MCF 10A (cell line): ENCODE results near the gene CEL. TPM values are rescaled to one million over a fixed set of nuclear protein-coding genes. Genes with fewer than 3 reads are reported as not detected.

Experiments used
- BruUV-seq: library from RNA; stranded (reverse); fragments of 400-500 nt; replicated peaks from 2 replicates; lab custom pipeline; 2021; lab: Mats Ljungman, UMichigan
- CTCF ChIA-PET: fragments of 300-600 bp; sonication (Branson Sonifier 250); formaldehyde crosslinking; extraction: SDS; loops from one replicate; lab custom pipeline; 2021; ENCODE audit warnings: antibody characterized with exemption, inconsistent platforms; lab: Yijun Ruan, JAX
- POLR2A ChIA-PET: fragments of 300-600, 350-650 bp; sonication (Branson Sonifier 250); formaldehyde crosslinking; extraction: SDS; loops from one replicate; lab custom pipeline; 2020; ENCODE audit warnings: antibody characterized with exemption, inconsistent platforms; lab: Yijun Ruan, JAX
- DNase-seq: peaks from one replicate; pipeline ENCODE4 v3.0.0-alpha.2; 2018; ENCODE audit not compliant: unreplicated experiment
- H3K27ac Mint-ChIP-seq: one replicate; pipeline ENCODE4 v1.8.0; 2022; ENCODE audit warnings: mild to moderate bottlenecking, low read depth, mixed read lengths; ENCODE audit not compliant: unreplicated experiment
- H3K27me3 Mint-ChIP-seq: one replicate; pipeline ENCODE4 v1.8.0; 2022; ENCODE audit warnings: mixed read lengths; ENCODE audit not compliant: insufficient read depth, unreplicated experiment
- H3K36me3 Mint-ChIP-seq: one replicate; pipeline ENCODE4 v1.8.0; 2022; ENCODE audit warnings: mild to moderate bottlenecking, moderate library complexity, mixed read lengths; ENCODE audit not compliant: insufficient read depth, unreplicated experiment
- H3K4me1 Mint-ChIP-seq: one replicate; pipeline ENCODE4 v1.8.0; 2022; ENCODE audit warnings: mixed read lengths; ENCODE audit not compliant: insufficient read depth, unreplicated experiment
- H3K4me3 Mint-ChIP-seq: one replicate; pipeline ENCODE4 v1.8.0; 2022; ENCODE audit warnings: mild to moderate bottlenecking, moderate library complexity, mixed read lengths; ENCODE audit not compliant: unreplicated experiment
- H3K9me3 Mint-ChIP-seq: one replicate; pipeline ENCODE4 v1.8.0; 2022; ENCODE audit warnings: mixed read lengths; ENCODE audit not compliant: unreplicated experiment
- CTCF ChIP-seq: fragments of 200-600 bp; IDR thresholded peaks from one replicate; pipeline ENCODE4 v1.8.0; 2022; ENCODE audit warnings: antibody characterized with exemption, mild to moderate bottlenecking; ENCODE audit not compliant: unreplicated experiment
- intact Hi-C: fragments of 100-400 bp; cut with micrococcal nuclease; formaldehyde crosslinking; loops from 2 replicates; pipeline ENCODE4 v1.14.1; 2022
- total RNA-seq: library from RNA; stranded (reverse); gene quantifications from 2 replicates; pipeline ENCODE4 v1.2.3, GENCODE V29; 2022

Gene CEL
- total RNA-seq, 1 experiment from 2014 or later: 1.9 TPM

DNA sequence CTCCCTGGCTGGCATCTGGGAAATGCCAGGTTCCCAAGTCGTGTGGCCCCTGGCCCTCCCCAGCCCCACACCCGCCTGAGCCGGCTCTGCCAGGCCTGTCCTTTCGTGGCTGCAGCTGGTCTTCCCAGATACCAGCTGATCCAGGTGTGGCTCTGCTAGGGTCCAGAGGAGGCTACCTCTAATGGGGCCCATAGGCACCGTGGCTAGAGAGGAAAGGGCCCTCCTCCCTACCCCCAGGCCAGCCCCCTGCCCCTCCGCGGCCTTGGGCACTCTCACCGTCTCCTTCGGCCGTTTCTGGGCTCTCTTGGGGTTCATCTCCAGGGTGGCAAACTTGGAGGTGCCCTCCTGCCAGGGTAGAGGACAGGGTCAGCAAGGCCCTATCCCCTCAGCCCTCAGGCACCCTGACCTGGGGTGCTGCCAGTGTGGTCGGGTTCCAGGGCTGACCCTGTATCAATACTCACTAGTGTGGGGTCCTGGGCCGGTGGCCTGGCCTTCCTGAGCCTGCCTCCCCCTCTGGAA lies 42.3 kb downstream of the CEL start:
- POLR2A ChIA-PET: interaction anchor here (0.8 kb wide), 1 partner anchor 73 kb away, joined by 3 read pairs; the partner anchor contains the start of gene GTF3C5
- H3K36me3 Mint-ChIP-seq: peaks cover 43% of the 10 kb centered on the region
- no TSS peak for BruUV-seq

DNA sequence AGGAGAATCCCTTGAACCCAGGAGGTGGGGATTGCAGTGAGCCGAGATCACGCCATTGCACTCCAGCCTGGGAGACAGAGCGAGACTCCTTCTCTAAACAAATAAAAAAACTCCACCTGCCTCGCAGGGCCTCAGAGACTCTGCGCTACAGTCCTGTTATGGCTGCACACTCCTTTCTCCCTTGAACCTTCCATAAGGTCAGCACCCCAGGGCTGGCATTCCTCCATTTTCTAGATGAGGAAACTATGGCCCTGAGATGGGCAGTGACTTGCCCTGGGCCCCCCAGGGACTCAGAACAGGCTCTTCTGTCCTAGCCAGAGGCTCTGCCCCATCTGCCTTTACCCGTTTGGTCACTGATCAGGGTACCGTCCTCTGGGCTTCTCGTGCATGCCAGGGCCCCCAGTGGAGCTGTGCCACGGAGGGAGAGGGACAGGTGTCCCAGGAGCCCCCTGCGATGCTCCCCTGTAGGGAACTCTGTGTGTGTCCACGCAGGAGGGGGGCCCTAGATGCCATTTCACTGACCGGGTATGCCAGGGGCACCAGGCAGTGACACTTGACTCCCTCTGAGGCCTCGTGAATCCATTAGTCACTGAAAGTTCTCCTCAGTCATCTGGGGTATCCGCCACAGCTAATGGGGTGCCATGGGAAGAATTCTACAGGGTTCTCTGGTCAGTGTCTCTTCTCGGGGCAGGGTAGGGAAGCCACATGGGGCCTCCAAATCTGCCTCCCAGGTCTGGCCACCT lies 43.1 kb downstream of the CEL start:
- Mint-ChIP-seq H3K27ac (no peak overlapping the region), H3K9me3 (no peaks in the 10 kb centered on the region), H3K27me3 (no peaks in the 10 kb centered on the region), H3K36me3 (peaks cover 48% of the 10 kb centered on the region), H3K4me3 (no peak overlapping the region), H3K4me1 (no peaks in the 10 kb centered on the region)
- intact Hi-C loops: no loop called here
- POLR2A ChIA-PET: interaction anchor here (1.0 kb wide), 1 partner anchor 14 kb away, joined by 3 read pairs; no protein-coding TSS in a partner anchor
- CTCF ChIA-PET: interaction anchor here (0.8 to 10.7 kb wide), 2 partner anchors 10 to 42 kb away, joined by 4 to 183 read pairs; no protein-coding TSS in a partner anchor
- DNase-seq: no peak
- TF ChIP-seq CTCF: no peak
- no TSS peak for BruUV-seq

More for the DNA sequence above, 42.3 kb downstream of the CEL start:
- no peak for DNase-seq
- Mint-ChIP-seq H3K4me1 (no peaks in the 10 kb centered on the region), H3K4me3 (no peak overlapping the region), H3K9me3 (no peaks in the 10 kb centered on the region), H3K27ac (no peak overlapping the region), H3K27me3 (no peaks in the 10 kb centered on the region)
- intact Hi-C loops: loop anchor here (1.0 kb wide), 2 partner anchors 29 to 43 kb away; no protein-coding TSS in a partner anchor
- CTCF ChIA-PET: interaction anchor here (0.6 to 10.7 kb wide), 9 partner anchors 9 to 44 kb away, joined by 4 to 183 read pairs (median 8); no protein-coding TSS in a partner anchor
- no peak for TF ChIP-seq CTCF

DNA sequence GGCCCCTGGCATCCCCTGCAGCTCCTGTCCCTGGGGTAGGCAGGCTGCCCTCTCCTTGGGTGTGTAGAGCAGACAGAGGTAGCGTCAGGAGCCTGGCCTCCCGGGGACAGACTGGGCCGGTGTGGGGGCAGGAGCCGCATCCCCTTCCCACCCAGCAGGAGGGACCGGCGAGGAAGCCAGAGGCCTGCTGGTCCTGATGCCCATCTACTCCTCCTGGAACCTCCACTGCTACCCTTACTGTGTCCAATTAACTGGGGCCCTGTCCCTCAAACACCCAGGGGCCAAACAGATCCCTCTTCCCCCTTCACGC lies 43.6 kb downstream of the CEL start:
- no peak for DNase-seq
- ChIA-PET CTCF (interaction anchor here (0.8 to 10.7 kb wide), 2 partner anchors 10 to 42 kb away, joined by 4 to 183 read pairs; no protein-coding TSS in a partner anchor), POLR2A (interaction anchor here (1.0 kb wide), 1 partner anchor 13 kb away, joined by 3 read pairs; no protein-coding TSS in a partner anchor)
- no peaks in the 10 kb centered on the region for H3K9me3 Mint-ChIP-seq
- H3K36me3 Mint-ChIP-seq: peaks cover 53% of the 10 kb centered on the region
- no peak overlapping the region for H3K4me3 Mint-ChIP-seq
- intact Hi-C loops: no loop called here
- BruUV-seq: no TSS peak
- TF ChIP-seq CTCF: no peak
- no peaks in the 10 kb centered on the region for H3K27me3 Mint-ChIP-seq
- H3K27ac Mint-ChIP-seq: no peak overlapping the region
- H3K4me1 Mint-ChIP-seq: no peaks in the 10 kb centered on the region
